Osteocyte (in vitro differentiated cells): ENCODE results near the gene XKR3. TPM values are rescaled to one million over a fixed set of nuclear protein-coding genes. Genes with fewer than 3 reads are reported as not detected.
"Not testable (repeated sequence)": the region's sequence is repeated elsewhere in the genome, so short reads cannot be mapped to it uniquely, and the experiment has no call there.

Experiments used
- DNase-seq: peaks from one replicate; pipeline ENCODE4 v3.0.0; 2021; ENCODE audit warnings: mixed read lengths; ENCODE audit not compliant: unreplicated experiment; ENCODE audit errors: extremely low spot score
- H3K27ac Mint-ChIP-seq: one replicate; pipeline ENCODE4 v1.8.0; 2021; ENCODE audit warnings: mild to moderate bottlenecking, mixed read lengths; ENCODE audit not compliant: unreplicated experiment
- H3K27me3 Mint-ChIP-seq: one replicate; pipeline ENCODE4 v1.8.0; 2021; ENCODE audit warnings: mixed read lengths; ENCODE audit not compliant: unreplicated experiment
- H3K36me3 Mint-ChIP-seq: one replicate; pipeline ENCODE4 v1.8.0; 2021; ENCODE audit warnings: mixed read lengths; ENCODE audit not compliant: unreplicated experiment
- H3K4me1 Mint-ChIP-seq: one replicate; pipeline ENCODE4 v1.8.0; 2021; ENCODE audit warnings: mixed read lengths; ENCODE audit not compliant: unreplicated experiment
- H3K4me3 Mint-ChIP-seq: one replicate; pipeline ENCODE4 v1.8.0; 2021; ENCODE audit warnings: mild to moderate bottlenecking, moderate library complexity, mixed read lengths; ENCODE audit not compliant: unreplicated experiment
- H3K9me3 Mint-ChIP-seq: one replicate; pipeline ENCODE4 v1.8.0; 2021; ENCODE audit warnings: mixed read lengths; ENCODE audit not compliant: unreplicated experiment
- long read RNA-seq: library from polyadenylated mRNA; unstranded; transcript quantifications from one replicate; pipeline ENCODE4 v2.0.0, GENCODE V29; 2021
- total RNA-seq: library from RNA; stranded (reverse); gene quantifications from 2 replicates; pipeline ENCODE4 v1.2.1, GENCODE V29; 2021
- TF ChIP-seq, protein P1 (sequence below): fragments of 200-600 bp; sonication (generic); IDR thresholded peaks from 2 replicates; pipeline ENCODE4 v1.5.0; 2021; ENCODE audit warnings: antibody characterized with exemption, mild to moderate bottlenecking, moderate library complexity

Gene XKR3
- total RNA-seq = not detected in 2 replicates
- long read RNA-seq = 0 reads

DNA sequence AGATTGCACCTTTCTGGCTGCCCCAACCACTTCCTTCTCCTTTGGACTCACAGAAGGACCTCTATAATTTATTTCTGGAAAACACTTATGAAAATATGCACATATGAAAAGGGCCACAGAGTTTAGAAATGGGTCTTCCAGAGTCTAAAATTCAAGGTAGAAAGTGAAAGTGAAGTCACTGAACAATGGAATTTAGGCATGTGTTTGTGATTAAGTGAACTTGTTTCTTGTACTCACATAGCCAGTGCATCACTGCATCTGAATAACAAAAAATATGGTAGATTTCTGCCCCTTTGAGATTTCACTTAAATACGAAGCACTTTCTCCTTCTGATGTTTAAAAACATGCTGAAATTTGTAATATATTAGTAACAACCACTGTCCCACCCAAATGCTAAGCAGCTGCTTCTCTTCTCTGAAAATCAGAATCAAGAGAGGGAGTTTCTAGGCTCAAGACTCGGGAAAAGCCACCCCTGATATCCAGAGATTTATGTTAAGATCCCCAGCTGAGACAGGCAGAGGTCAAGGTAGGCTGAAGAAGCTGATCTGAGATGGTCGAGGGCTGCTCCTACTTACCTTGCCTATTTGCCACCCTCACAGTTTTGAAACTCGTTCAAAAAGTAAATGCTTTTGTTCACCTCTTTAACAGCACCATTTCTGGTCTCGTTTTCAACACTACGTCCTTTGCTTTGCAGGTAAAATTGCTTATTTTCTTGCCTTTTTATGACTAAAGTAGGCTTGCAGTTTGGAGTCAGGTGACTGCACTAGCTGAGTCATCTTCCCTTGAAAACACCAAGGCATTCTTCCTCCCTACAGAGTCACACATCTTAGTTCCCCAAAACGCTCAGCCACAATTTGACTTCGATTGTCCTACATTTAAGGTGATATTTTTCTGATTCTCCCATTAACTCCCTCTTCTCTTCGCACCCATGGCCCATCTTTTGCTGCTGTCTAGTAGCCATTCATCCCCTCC is at the start of gene XKR3:
TSS of gene XKR3 (minus strand) at position 696 of the 972 bp plus-strand sequence. CDS start 17,338 bp downstream, outside the sequence.
- TF ChIP-seq, protein P1, sequence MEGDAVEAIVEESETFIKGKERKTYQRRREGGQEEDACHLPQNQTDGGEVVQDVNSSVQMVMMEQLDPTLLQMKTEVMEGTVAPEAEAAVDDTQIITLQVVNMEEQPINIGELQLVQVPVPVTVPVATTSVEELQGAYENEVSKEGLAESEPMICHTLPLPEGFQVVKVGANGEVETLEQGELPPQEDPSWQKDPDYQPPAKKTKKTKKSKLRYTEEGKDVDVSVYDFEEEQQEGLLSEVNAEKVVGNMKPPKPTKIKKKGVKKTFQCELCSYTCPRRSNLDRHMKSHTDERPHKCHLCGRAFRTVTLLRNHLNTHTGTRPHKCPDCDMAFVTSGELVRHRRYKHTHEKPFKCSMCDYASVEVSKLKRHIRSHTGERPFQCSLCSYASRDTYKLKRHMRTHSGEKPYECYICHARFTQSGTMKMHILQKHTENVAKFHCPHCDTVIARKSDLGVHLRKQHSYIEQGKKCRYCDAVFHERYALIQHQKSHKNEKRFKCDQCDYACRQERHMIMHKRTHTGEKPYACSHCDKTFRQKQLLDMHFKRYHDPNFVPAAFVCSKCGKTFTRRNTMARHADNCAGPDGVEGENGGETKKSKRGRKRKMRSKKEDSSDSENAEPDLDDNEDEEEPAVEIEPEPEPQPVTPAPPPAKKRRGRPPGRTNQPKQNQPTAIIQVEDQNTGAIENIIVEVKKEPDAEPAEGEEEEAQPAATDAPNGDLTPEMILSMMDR = no peak
- no peaks in the 10 kb centered on the region for H3K27me3 Mint-ChIP-seq
- peaks cover 27% of the 10 kb centered on the region for H3K9me3 Mint-ChIP-seq
- H3K4me1 Mint-ChIP-seq = no peaks in the 10 kb centered on the region
- H3K27ac Mint-ChIP-seq = no peak within 1 kb of the TSS
- DNase-seq = no peak
- H3K36me3 Mint-ChIP-seq = no peaks in the 10 kb centered on the region
- H3K4me3 Mint-ChIP-seq = no peak within 1 kb of the TSS

DNA sequence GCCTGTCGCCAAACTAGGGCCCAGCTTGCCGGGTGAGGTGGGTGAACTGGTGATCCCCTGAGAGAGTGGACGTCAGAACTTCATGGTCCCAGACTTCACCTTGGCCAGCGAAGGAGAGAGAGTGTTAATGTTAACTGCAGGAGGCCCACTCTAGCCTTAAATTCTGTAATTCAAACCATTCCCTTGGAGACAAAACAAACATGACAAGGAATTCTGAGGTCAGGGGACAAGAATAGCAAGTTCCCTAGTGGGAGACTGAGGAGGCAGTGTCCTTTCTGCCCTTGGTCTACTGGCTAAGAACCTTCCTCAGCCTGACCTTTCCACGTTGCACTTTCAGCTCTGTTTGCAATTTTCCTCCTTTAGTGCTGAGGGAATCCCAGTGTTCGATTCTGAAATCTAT is 44.4 kb upstream of the XKR3 start:
- H3K27ac Mint-ChIP-seq, H3K4me3 Mint-ChIP-seq, H3K9me3 Mint-ChIP-seq, H3K4me1 Mint-ChIP-seq, H3K27me3 Mint-ChIP-seq, DNase-seq, H3K36me3 Mint-ChIP-seq: not testable (repeated sequence)

DNA sequence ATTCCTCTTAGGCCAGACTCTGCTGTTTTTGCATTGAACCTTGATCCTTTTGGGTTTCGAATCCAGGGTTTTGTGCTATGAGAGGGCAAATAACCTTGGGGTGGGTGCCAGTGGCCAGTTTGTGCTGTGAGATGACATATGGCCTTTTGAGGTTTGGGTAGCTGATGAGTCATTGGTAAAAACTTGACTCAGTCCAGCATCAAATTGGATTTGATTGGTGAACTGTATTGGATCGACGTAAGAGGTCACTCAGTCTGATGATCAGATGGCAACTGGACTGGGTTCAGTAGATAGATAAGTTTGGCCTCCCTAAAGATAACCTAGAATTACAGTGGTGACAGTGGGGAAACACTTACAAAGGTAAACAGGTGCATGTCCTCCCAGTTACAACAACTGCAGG is 41.0 kb upstream of the XKR3 start:
- no peaks in the 10 kb centered on the region for H3K4me1 Mint-ChIP-seq
- peaks cover 32% of the 10 kb centered on the region for H3K9me3 Mint-ChIP-seq
- H3K27ac Mint-ChIP-seq = no peak overlapping the region
- H3K36me3 Mint-ChIP-seq = no peaks in the 10 kb centered on the region
- DNase-seq = no peak
- H3K4me3 Mint-ChIP-seq = no peak overlapping the region
- TF ChIP-seq, protein P1 = no peak
- H3K27me3 Mint-ChIP-seq = no peaks in the 10 kb centered on the region

DNA sequence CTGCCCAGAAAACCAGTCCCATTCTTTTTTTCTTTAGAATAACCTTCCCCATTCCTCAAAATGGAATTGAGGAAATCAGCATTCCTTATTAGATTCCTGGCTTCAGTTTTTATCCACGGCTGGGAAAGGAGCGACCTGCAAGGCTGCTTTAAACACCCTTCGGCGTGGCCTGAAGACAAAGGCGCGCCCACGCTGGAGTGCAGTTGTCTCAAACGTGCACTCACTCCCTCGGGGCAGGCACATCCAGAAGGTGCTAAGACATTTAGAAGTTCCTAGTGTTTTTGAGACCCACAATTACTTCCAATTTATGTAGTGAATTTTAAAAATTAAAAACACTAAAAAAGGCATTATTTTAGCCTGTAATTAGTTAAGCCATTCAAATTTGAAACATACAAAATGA is 31.6 kb upstream of the XKR3 start:
- peaks cover 54% of the 10 kb centered on the region for H3K9me3 Mint-ChIP-seq
- not testable (repeated sequence) for DNase-seq

DNA sequence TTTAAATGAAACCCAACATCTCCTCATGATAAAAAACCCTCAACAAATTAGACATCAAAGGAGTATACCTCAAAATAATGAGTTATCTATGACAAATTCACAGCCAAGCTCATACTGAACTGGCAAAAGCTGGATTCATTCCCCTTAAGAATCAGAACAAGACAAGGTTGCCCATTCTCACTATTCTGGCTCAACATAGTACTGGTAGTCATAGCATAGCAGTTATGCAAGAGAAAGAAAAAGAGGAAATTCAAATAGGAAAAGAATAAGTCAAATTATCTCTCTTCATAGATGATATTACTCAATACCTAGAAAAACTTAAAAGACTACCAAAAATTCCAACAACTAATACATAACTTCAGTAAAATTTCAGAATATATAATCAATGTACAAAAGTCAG is 29.4 kb upstream of the XKR3 start:
- Mint-ChIP-seq H3K4me3 (no peak overlapping the region), H3K27ac (no peak overlapping the region), H3K36me3 (no peaks in the 10 kb centered on the region), H3K9me3 (peaks cover 62% of the 10 kb centered on the region), H3K4me1 (no peaks in the 10 kb centered on the region), H3K27me3 (no peaks in the 10 kb centered on the region)
- TF ChIP-seq, protein P1 = no peak
- DNase-seq = no peak

More for the DNA sequence above, 31.6 kb upstream of the XKR3 start:
- H3K27me3 Mint-ChIP-seq, H3K27ac Mint-ChIP-seq, H3K36me3 Mint-ChIP-seq, H3K4me1 Mint-ChIP-seq, H3K4me3 Mint-ChIP-seq: not testable (repeated sequence)

DNA sequence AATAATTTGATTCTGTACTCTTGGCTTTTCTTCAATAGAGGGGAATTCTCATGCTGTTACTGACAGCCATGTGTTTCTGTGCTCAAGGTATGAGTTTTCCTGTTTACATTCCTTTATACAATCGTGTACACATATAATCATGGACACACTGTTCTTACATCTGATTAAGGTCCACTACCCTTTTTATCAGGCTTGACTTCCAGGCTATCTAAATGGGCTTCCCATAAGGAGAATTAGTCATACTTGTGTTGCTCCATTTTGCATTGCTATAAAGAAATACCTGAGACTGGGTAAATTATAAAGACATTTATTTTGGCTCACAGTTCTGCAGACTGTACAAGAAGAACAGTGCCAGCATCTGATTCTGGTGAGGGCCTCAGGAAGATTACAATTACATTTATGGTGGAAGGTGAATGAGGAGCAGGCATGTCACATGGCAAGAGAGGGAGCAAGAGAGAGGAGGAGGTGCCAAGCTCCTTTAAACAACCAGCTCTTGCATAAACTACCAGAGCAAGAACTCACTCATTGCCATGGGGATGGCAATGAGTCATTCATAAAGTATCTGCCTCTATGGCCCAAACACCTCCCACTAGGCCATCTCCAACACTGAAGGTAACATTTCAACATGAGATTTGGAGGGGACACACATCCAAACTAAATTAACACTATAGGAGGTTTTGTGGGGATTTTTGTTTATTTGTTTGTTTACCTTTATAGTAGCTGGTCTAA is 26.2 kb upstream of the XKR3 start:
- H3K4me3 Mint-ChIP-seq, H3K27me3 Mint-ChIP-seq, H3K36me3 Mint-ChIP-seq, H3K27ac Mint-ChIP-seq, H3K4me1 Mint-ChIP-seq, DNase-seq: not testable (repeated sequence)
- peaks cover 64% of the 10 kb centered on the region for H3K9me3 Mint-ChIP-seq
